Type B pancreatic cell (in vitro differentiated cells): Measurements from ENCODE around the gene PIK3IP1. TPM values are rescaled to one million over a fixed set of nuclear protein-coding genes. Genes with fewer than 3 reads are reported as not detected.
A peak's percentile ranks its signal among the peaks of the same experiment; 100 is the strongest.

Source experiments
- DNase-seq: peaks from one replicate; pipeline ENCODE4 v3.0.0; 2021; ENCODE audit warnings: mixed read lengths; ENCODE audit not compliant: unreplicated experiment; ENCODE audit errors: extremely low spot score
- H3K27ac Mint-ChIP-seq: 2 replicates; pipeline ENCODE4 v1.8.0; 2021; ENCODE audit warnings: mild to moderate bottlenecking, mixed read lengths
- H3K27me3 Mint-ChIP-seq: 2 replicates; pipeline ENCODE4 v1.8.0; 2021; ENCODE audit warnings: mixed read lengths
- H3K36me3 Mint-ChIP-seq: 2 replicates; pipeline ENCODE4 v1.8.0; 2021; ENCODE audit warnings: mixed read lengths
- H3K4me1 Mint-ChIP-seq: one replicate; pipeline ENCODE4 v1.8.0; 2021; ENCODE audit warnings: mixed read lengths; ENCODE audit not compliant: unreplicated experiment
- H3K4me3 Mint-ChIP-seq: 2 replicates; pipeline ENCODE4 v1.8.0; 2021; ENCODE audit warnings: mild to moderate bottlenecking, mixed read lengths
- H3K9me3 Mint-ChIP-seq: 2 replicates; pipeline ENCODE4 v1.8.0; 2021; ENCODE audit warnings: mixed read lengths
- CTCF ChIP-seq: fragments of 200-600 bp; sonication (generic); conservative IDR thresholded peaks from 2 replicates; pipeline ENCODE4 v1.5.0; 2021; ENCODE audit warnings: antibody characterized with exemption, mild to moderate bottlenecking
- total RNA-seq: library from RNA; stranded (reverse); gene quantifications from 2 replicates; pipeline ENCODE4 v1.2.1, GENCODE V29; 2021; ENCODE audit warnings: low replicate concordance

The PIK3IP1 gene
- total RNA-seq, 1 donor from 2014 or later = 21.0 TPM

GRCh38 chr22:31271485-31271884, 20.8 kb downstream of the PIK3IP1 start:
- DNase-seq = no peak
- TF ChIP-seq CTCF = no peak
- no peak overlapping the region for H3K4me3 Mint-ChIP-seq
- no peaks in the 10 kb centered on the region for H3K27me3 Mint-ChIP-seq
- peaks cover 36% of the 10 kb centered on the region for H3K36me3 Mint-ChIP-seq
- peak overlapping the region; percentile 58 for H3K27ac Mint-ChIP-seq
- no peaks in the 10 kb centered on the region for H3K9me3 Mint-ChIP-seq
- H3K4me1 Mint-ChIP-seq = peaks cover 17% of the 10 kb centered on the region

GRCh38 chr22:31271026-31271425, 21.3 kb downstream of the PIK3IP1 start:
- H3K4me3 Mint-ChIP-seq = no peak overlapping the region
- DNase-seq = no peak
- peaks cover 17% of the 10 kb centered on the region for H3K4me1 Mint-ChIP-seq
- no peaks in the 10 kb centered on the region for H3K9me3 Mint-ChIP-seq
- peak overlapping the region; percentile 86 for H3K27ac Mint-ChIP-seq
- peaks cover 37% of the 10 kb centered on the region for H3K36me3 Mint-ChIP-seq
- no peak for TF ChIP-seq CTCF
- H3K27me3 Mint-ChIP-seq = no peaks in the 10 kb centered on the region

DNA sequence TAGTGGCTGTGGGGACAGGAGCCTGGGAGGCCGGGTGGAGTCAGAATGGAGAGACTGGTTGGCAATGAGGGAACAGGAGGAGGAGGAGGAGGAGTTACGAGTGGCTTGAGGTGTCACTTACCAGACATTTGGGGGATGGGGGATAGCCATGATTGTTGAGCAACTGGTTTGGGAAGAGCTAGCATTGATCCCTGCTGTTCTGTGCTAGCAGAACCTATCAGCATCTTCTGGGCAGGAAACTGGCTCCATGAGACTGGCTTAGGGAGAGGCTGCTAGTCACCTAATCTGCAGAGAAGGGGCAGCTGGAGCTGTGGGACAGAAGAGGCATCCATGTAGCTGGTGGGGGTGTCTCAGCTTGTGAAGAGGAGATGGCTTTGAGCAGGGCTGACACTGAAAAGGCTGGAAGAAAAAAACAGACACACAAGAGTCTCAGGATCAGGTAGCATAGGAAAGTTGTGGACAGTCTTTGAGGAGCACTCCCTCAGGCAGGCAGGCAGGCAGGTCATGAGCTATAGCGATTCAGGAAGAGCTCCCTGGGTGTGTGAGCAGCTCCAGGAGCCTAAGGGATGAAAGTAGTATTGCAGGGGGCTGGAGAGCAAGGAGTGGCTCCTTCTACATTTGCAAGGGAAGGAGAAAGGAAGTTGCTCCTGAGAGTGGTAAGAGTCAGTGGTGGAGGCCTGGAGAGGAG, 22.3 kb downstream of the PIK3IP1 start:
- Mint-ChIP-seq H3K9me3 (no peaks in the 10 kb centered on the region), H3K4me1 (peaks cover 11% of the 10 kb centered on the region), H3K27me3 (no peaks in the 10 kb centered on the region), H3K4me3 (peak overlapping the region; percentile 21), H3K27ac (peak overlapping the region; percentile 86), H3K36me3 (peaks cover 34% of the 10 kb centered on the region)
- no peak for TF ChIP-seq CTCF
- no peak for DNase-seq

GRCh38 chr22:31268281-31268680, 24.0 kb downstream of the PIK3IP1 start:
- H3K27me3 Mint-ChIP-seq = no peaks in the 10 kb centered on the region
- H3K4me3 Mint-ChIP-seq = no peak overlapping the region
- TF ChIP-seq CTCF = no peak
- H3K4me1 Mint-ChIP-seq = peaks cover 10% of the 10 kb centered on the region
- H3K27ac Mint-ChIP-seq = peak overlapping the region; percentile 61
- H3K36me3 Mint-ChIP-seq = peaks cover 36% of the 10 kb centered on the region
- no peaks in the 10 kb centered on the region for H3K9me3 Mint-ChIP-seq
- DNase-seq = no peak

DNA sequence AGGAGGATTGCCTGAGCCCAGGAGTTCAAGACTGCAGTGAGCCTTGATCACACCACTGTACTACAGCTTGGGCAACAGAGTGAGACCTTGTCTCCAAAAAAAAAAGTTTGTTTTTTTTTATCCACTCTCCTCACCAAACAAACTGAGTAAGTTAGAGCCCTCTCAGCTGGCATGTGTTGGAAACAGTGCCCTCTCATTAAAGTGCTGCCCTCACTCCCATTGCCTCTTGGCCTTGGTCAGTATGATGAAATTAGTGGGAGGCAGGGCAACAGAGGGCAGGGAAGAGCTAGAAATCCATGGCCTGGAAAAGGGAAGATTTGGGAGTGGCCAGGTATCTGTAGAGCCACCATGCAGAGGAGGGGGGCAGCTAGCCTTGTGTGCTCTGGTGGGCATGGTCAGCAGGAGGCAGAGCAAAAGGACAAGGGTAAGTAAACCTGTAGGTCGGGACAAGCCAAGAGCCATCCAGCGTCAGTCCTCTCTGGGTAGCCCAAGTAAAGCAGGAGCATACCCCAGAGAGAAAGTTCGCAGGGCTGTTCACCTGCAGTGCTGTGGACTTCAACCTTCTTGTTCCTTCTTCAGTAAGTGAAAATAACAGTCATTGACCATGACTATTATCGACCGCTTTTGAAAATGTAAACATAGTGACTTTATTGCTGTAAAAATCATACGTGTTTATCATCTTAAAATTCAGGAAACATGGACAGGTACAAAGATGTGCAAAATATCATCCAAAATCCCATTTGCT, 28.2 kb downstream of the PIK3IP1 start:
- no peak for TF ChIP-seq CTCF
- DNase-seq = no peak
- H3K9me3 Mint-ChIP-seq = no peaks in the 10 kb centered on the region
- no peaks in the 10 kb centered on the region for H3K27me3 Mint-ChIP-seq
- H3K4me3 Mint-ChIP-seq = no peak overlapping the region
- H3K4me1 Mint-ChIP-seq = no peaks in the 10 kb centered on the region
- H3K36me3 Mint-ChIP-seq = peaks cover 48% of the 10 kb centered on the region
- H3K27ac Mint-ChIP-seq = peak overlapping the region; percentile 52
